Hepatocyte (in vitro differentiated cells): ENCODE measurements around the gene SLC25A40. TPM values are rescaled to one million over a fixed set of nuclear protein-coding genes. Genes with fewer than 3 reads are reported as not detected.

Source experiments
- DNase-seq: peaks from one replicate; pipeline ENCODE4 v3.0.0-alpha.2; 2016; ENCODE audit warnings: low spot score
- H2AFZ ChIP-seq: fragments of 200-600 bp; sonication (generic); 2 replicates; pipeline ENCODE4 v1.6.0; 2016; ENCODE audit warnings: antibody characterized with exemption, mild to moderate bottlenecking
- H3K27ac ChIP-seq: fragments of 200-600 bp; sonication (generic); 2 replicates; pipeline ENCODE4 v1.5.1; 2016; ENCODE audit warnings: mild to moderate bottlenecking
- H3K27me3 ChIP-seq: fragments of 200-600 bp; sonication (generic); 2 replicates; pipeline ENCODE4 v1.6.1; 2016
- H3K36me3 ChIP-seq: fragments of 200-600 bp; sonication (generic); replicated peaks from 2 replicates; pipeline ENCODE4 v1.5.1; 2016; ENCODE audit warnings: low read depth; ENCODE audit not compliant: insufficient read depth
- H3K4me1 ChIP-seq: fragments of 200-600 bp; sonication (generic); 2 replicates; pipeline ENCODE4 v1.5.1; 2016; ENCODE audit warnings: mild to moderate bottlenecking, moderate library complexity; ENCODE audit not compliant: insufficient read depth
- H3K4me2 ChIP-seq: fragments of 200-600 bp; sonication (generic); 2 replicates; pipeline ENCODE4 v1.6.0; 2016
- H3K4me3 ChIP-seq: fragments of 200-600 bp; sonication (generic); 2 replicates; pipeline ENCODE4 v1.5.1; 2016; ENCODE audit warnings: mild to moderate bottlenecking
- H3K79me2 ChIP-seq: fragments of 200-600 bp; sonication (generic); 2 replicates; pipeline ENCODE4 v1.6.0; 2017; ENCODE audit warnings: mild to moderate bottlenecking
- H3K9me2 ChIP-seq: fragments of 200-600 bp; sonication (generic); replicated peaks from 2 replicates; pipeline ENCODE4 v1.6.0; 2017; ENCODE audit warnings: mild to moderate bottlenecking; ENCODE audit not compliant: insufficient read depth
- H3K9me3 ChIP-seq: fragments of 200-600 bp; sonication (generic); 2 replicates; pipeline ENCODE4 v1.5.1; 2016; ENCODE audit warnings: low read depth, mild to moderate bottlenecking
- H4K20me1 ChIP-seq: fragments of 200-600 bp; sonication (generic); 2 replicates; pipeline ENCODE4 v1.6.0; 2016; ENCODE audit warnings: mild to moderate bottlenecking; ENCODE audit not compliant: insufficient read depth, poor library complexity, severe bottlenecking
- EZH2 ChIP-seq: fragments of 200-600 bp; sonication (generic); IDR thresholded peaks from 2 replicates; pipeline ENCODE4 v1.6.1; 2016; ENCODE audit warnings: antibody characterized with exemption, mild to moderate bottlenecking, borderline replicate concordance
- EZH2phosphoT487 ChIP-seq: fragments of 200-600 bp; sonication (generic); IDR thresholded peaks from one replicate; pipeline ENCODE4 v1.6.1; 2018; ENCODE audit warnings: antibody characterized with exemption, mild to moderate bottlenecking, low read depth, moderate library complexity; ENCODE audit not compliant: unreplicated experiment, severe bottlenecking
- WGBS: methylation state at CpG from one replicate; pipeline ENCODE4 v1.1.6; 2016; ENCODE audit warnings: low lambda C conversion rate; ENCODE audit errors: missing lambda C conversion rate; 5-methylcytosine and 5-hydroxymethylcytosine counted together
- polyA plus RNA-seq: library from polyadenylated mRNA; unstranded; fragments of >200 nt; fragmentation: Nextera tagmentation; extraction: Ambion mirVana; gene quantifications from 2 replicates; pipeline ENCODE4 v1.2.1, GENCODE V29; 2016
- total RNA-seq: library from RNA; depleted of rRNA; stranded (reverse); fragments of >200 nt; gene quantifications from 2 replicates; pipeline ENCODE4 v1.2.3, GENCODE V29; 2014
- TF ChIP-seq, protein P1 (sequence below): fragments of 200-600 bp; sonication (generic); IDR thresholded peaks from 2 replicates; pipeline ENCODE4 v1.5.1; 2016; ENCODE audit warnings: antibody characterized with exemption, mild to moderate bottlenecking; ENCODE audit not compliant: poor library complexity

The SLC25A40 gene
- total and polyA plus RNA-seq, 2 experiments from 2014 or later: 10.8 to 58.3 TPM

DNA sequence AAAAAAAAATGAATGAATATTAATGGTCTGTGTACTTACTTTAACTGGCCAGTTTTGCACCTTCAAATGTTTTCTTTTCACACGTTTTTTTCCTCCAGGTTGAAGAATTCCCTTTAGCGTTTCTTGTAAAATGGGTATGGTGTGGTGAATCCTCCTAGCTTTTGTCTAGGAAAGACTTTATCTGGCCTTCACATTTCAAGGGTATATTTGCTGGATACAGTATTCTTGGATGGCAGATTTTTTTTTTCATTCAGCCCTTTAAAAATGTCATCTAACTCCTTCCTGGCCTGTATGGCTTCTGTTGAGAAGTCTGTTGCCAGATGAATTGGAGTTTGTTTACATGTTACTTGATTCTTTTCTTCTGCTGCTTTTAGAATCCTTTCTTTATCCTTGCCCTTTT lies 10.1 kb downstream of the SLC25A40 start:
- DNase-seq: no peak
- no peak overlapping the region for H3K4me3 ChIP-seq
- WGBS: 98% methylated on average over 2 of the region's 2 CpGs
- H3K9me2 ChIP-seq: no peaks in the 10 kb centered on the region
- no peak overlapping the region for H3K4me2 ChIP-seq
- H3K36me3 ChIP-seq: no peaks in the 10 kb centered on the region
- H3K27me3 ChIP-seq: no peaks in the 10 kb centered on the region
- TF ChIP-seq EZH2 (no peak), EZH2phosphoT487 (no peak)
- TF ChIP-seq, protein P1, sequence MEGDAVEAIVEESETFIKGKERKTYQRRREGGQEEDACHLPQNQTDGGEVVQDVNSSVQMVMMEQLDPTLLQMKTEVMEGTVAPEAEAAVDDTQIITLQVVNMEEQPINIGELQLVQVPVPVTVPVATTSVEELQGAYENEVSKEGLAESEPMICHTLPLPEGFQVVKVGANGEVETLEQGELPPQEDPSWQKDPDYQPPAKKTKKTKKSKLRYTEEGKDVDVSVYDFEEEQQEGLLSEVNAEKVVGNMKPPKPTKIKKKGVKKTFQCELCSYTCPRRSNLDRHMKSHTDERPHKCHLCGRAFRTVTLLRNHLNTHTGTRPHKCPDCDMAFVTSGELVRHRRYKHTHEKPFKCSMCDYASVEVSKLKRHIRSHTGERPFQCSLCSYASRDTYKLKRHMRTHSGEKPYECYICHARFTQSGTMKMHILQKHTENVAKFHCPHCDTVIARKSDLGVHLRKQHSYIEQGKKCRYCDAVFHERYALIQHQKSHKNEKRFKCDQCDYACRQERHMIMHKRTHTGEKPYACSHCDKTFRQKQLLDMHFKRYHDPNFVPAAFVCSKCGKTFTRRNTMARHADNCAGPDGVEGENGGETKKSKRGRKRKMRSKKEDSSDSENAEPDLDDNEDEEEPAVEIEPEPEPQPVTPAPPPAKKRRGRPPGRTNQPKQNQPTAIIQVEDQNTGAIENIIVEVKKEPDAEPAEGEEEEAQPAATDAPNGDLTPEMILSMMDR: no peak
- no peak overlapping the region for H2AFZ ChIP-seq
- H3K79me2 ChIP-seq: peaks cover 37% of the 10 kb centered on the region
- no peaks in the 10 kb centered on the region for H3K4me1 ChIP-seq
- H3K27ac ChIP-seq: no peak overlapping the region
- no peaks in the 10 kb centered on the region for H3K9me3 ChIP-seq
- no peaks in the 10 kb centered on the region for H4K20me1 ChIP-seq

DNA sequence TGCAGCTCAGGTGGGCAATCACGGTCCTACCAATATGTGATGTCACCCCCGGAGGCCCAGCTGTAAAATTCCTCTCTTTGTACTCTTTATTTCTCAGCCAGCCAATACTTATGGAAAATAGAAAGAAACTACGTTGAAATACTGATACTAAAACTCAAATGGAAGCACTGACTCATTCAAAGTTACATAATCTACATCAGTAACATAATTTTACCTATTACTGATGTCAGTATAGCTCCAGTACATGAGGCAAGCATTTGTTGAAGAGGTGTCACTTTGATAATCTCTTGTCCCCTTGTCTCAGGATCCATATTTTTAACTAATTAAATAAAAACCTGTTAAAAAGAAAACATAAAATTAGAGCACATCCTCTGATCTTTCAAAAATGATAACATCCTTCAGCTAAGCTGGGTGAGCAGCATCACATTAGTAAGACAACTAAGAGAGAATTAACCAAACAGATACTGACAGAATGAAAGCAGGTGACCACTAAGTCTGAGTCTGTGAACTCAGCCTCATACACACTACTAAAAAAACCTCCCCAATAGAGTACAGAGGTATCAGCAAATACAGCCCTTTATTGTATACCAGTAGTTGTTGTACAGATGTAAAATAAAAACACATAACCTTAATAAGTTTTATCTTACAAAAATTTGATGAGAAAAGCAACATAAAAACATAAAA lies 17.6 kb downstream of the SLC25A40 start:
- Histone ChIP-seq H4K20me1 (no peaks in the 10 kb centered on the region), H3K79me2 (no peaks in the 10 kb centered on the region), H3K4me1 (no peaks in the 10 kb centered on the region), H3K9me3 (no peaks in the 10 kb centered on the region), H3K9me2 (no peaks in the 10 kb centered on the region), H3K36me3 (no peaks in the 10 kb centered on the region), H3K4me2 (no peak overlapping the region), H3K27ac (peak overlapping the region; percentile 69), H3K27me3 (no peaks in the 10 kb centered on the region), H3K4me3 (no peak overlapping the region), H2AFZ (no peak overlapping the region)
- DNase-seq: no peak
- WGBS: 91% methylated on average over 3 of the region's 3 CpGs
- TF ChIP-seq EZH2: no peak
- no peak for TF ChIP-seq EZH2phosphoT487
- TF ChIP-seq, protein P1: no peak

DNA sequence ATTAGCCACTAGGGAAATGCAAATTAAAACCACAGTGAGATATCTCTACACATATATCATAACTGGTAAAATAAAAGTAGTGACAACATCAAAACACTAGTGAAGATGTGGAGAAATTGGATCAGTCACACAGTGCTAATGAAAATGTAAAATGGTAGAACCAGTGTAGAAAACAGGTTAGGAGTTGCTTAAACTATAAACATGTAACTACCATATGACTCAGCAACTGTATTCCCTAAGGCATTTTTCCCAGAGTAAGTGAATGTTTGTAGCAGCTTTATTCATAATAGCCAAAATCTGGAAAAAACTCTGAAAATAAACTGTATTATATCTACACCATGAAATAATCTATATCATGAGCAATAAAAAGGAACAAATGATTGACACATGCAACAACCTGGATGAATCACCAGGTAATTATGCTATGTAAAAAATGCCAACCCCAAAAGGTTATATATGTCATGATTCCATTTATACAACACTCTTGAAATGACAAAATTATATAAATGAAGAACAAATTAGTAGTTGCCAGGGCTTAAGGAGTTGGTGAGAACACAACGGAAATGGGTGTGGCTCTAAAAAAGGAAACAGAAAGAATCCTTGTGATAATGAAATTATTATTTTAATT lies 22.8 kb downstream of the SLC25A40 start:
- no peaks in the 10 kb centered on the region for H3K79me2 ChIP-seq
- H3K4me3 ChIP-seq: no peak overlapping the region
- no peak overlapping the region for H3K4me2 ChIP-seq
- 100% methylated on average over 1 of the region's 1 CpG for WGBS
- H3K27ac ChIP-seq: no peak overlapping the region
- H3K27me3 ChIP-seq: no peaks in the 10 kb centered on the region
- H3K9me2 ChIP-seq: no peaks in the 10 kb centered on the region
- no peaks in the 10 kb centered on the region for H3K4me1 ChIP-seq
- TF ChIP-seq EZH2 (no peak), EZH2phosphoT487 (no peak)
- DNase-seq: no peak
- H3K9me3 ChIP-seq: no peaks in the 10 kb centered on the region
- H4K20me1 ChIP-seq: no peaks in the 10 kb centered on the region
- no peak overlapping the region for H2AFZ ChIP-seq
- no peaks in the 10 kb centered on the region for H3K36me3 ChIP-seq

DNA sequence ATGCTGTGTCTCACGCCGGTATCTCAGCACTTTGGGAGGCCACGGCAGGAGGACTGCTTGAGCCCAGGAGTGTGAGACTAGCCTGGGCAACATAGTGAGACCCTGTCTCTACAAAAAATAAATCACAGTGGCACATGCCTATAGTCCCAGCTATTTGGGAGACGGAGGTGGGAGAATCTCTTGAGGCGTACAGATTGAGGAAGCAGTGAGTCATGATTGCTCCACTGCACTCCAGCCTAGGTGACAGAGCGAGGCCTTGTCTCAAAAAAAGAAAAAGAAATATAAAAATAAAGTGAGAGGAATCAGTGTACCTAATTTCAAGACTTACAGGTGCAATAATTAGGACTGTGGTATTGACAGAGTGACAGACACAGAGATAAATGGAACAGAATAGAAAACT lies 23.9 kb downstream of the SLC25A40 start:
- no peaks in the 10 kb centered on the region for H3K79me2 ChIP-seq
- H3K4me3 ChIP-seq: no peak overlapping the region
- H3K9me3 ChIP-seq: no peaks in the 10 kb centered on the region
- no peak overlapping the region for H3K4me2 ChIP-seq
- H2AFZ ChIP-seq: no peak overlapping the region
- no peak for TF ChIP-seq EZH2
- TF ChIP-seq EZH2phosphoT487: no peak
- TF ChIP-seq, protein P1: no peak
- H3K27ac ChIP-seq: no peak overlapping the region
- H4K20me1 ChIP-seq: no peaks in the 10 kb centered on the region
- no peak for DNase-seq
- no peaks in the 10 kb centered on the region for H3K36me3 ChIP-seq
- no peaks in the 10 kb centered on the region for H3K9me2 ChIP-seq
- WGBS: 95% methylated on average over 6 of the region's 6 CpGs
- H3K4me1 ChIP-seq: no peaks in the 10 kb centered on the region
- no peaks in the 10 kb centered on the region for H3K27me3 ChIP-seq
